HL-60/S4 treated with phorbol 12-myristate 13-acetate at 8.2 ng/mL for 4 days and 3 days (cell line): ENCODE results near the gene NPPA.
"Not testable (repeated sequence)": the region's sequence is repeated elsewhere in the genome, so short reads cannot be mapped to it uniquely, and the experiment has no call there.

Source experiments
- in situ Hi-C: fragments of 300-500 bp; cut with MboI; formaldehyde crosslinking; loops from 2 replicates; pipeline ENCODE4 v1.15.0; 2022; ENCODE audit warnings: low sequenced_read_pairs

Gene NPPA

DNA sequence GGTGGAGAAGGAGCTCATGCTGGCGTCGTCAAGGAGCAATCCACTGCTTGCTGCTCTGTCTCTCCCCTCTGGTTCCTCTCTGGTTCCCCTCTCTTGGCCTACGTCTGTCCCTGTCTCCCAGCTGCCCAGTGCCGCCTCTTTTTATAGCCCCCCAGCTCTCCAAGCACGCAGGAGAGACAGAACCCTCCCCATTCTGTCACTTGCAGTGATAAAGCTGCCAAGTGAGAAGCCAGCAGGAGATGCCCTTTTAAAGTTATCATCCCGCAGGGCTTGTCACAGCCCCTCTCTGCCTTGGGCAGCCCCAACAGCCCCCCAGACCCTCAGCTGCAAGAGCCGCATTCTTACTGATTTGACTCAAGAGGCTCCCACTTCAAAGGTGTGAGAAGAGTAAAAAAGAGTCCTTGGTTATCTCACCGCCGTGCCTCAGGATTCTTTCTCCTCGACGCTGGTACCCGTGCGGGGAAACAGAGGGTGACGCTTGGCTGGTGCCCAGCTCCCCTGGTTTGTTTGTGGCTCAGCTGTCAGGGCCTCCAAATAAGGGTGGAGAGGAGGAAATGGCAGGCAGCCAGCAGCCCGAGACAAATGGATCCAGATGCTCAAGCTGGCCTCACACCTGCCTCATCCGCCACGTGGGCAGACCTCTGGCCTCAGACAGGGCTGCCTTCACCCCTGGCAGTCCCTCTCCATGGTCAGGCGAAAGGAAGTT lies at the start of gene NPPA:
TSS of gene NPPA (minus strand) at position 117 of the 706 bp plus-strand sequence. CDS start at position 18, 99 bp downstream.
- in situ Hi-C loops = loop anchor here (25.0 kb wide), 1 partner anchor 139 kb away; the partner anchor contains the start of gene MFN2

- in situ Hi-C loops = not testable (repeated sequence)
Measured at GRCh38 chr1:11894501-11894900, 46.9 kb upstream of the NPPA start.

DNA sequence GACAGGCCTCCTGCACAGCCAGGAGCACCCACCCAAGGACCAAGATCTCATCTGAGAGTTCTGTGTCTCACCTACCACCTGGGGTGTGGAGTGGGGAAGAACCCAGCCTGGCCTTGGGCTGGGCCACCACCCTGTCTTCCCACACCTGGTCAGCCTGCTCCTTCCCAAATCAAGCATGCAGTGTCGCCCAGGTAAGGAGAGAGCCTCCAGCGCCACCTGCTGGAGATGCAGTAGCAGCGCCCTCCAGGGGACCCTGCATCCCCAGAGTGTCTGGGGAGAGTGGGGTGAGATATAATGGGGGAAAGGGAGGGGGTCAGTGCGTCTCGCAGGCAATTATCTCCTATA lies 46.3 kb upstream of the NPPA start:
- in situ Hi-C loops = no loop called here

- in situ Hi-C loops = no loop called here
Measured at GRCh38 chr1:11891433-11892186, 44.0 kb upstream of the NPPA start.

- in situ Hi-C loops = no loop called here
Measured at GRCh38 chr1:11888877-11889208, 41.3 kb upstream of the NPPA start.

- in situ Hi-C loops = no loop called here
Measured at GRCh38 chr1:11888206-11888876, 40.8 kb upstream of the NPPA start.

- in situ Hi-C loops = no loop called here
Measured at GRCh38 chr1:11887666-11888007, 40.1 kb upstream of the NPPA start.

DNA sequence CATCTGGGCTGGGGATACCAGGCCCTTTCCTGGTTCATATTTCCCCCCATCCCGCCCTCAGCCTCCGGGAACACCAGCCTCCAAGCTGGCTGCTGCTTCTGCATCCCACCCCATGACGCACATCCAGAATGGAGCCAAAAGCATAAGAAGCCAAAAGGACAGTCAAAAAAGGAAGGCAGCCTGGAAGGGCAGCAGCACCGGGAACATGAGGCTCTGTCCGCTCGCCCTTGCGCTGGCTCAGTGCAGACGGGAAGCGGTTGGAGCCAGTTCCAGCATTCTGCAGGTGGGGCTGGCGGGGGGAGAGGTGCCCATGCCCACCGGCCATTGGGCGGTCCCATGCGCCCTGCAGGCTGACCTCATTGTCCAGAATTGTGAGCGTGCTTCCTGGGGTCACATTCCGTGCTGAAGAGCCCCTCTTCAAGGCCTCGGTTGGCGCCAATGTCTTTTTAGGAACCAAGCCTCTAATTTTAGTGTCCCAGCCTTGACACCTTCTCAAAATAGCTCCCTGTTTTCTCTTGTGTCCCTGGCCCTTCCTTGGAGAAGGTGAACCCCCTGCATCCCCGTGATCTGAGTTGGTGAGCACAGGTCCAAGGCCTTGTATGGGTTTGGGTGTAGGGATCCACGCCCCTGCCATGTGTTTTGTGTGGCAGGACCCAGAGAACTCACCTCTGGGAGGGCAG lies 39.5 kb upstream of the NPPA start:
- in situ Hi-C loops = no loop called here

- in situ Hi-C loops = no loop called here
Measured at GRCh38 chr1:11885916-11886315, 38.3 kb upstream of the NPPA start.

DNA sequence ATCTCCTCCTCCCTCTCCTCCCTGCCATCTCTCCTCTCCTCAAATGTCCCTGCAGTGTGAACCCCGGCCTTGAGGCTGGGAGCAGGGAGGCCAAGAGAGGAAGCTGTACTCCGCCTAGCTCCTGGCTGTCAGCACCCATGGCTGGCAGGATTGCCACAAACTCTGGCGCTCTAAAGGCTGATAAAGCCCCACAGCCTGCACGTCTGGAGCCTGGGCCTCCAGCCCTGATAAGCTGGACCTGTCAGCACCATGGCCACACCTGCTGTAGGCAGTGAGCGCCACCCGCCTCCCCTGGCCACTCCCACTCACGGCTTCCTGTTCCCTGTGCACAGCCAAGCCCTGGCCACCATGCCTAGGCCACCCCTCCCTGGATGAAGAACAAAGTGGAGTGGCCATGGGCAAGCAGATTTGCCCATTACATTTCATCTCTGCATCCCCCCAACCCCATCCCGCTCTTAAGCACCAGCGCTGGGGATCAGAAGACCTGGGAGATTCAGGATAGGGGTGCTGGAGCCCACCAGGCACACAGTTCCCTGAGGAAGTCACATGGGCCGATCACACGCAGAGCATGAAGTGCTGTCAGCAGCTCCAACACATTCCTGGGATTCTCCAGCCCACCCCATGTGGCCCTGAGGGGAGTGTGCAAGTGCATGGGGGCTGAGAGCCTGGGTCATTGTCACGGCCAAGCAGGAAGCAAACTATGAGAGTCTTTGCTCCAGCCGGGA lies 35.4 kb upstream of the NPPA start:
- in situ Hi-C loops = no loop called here

DNA sequence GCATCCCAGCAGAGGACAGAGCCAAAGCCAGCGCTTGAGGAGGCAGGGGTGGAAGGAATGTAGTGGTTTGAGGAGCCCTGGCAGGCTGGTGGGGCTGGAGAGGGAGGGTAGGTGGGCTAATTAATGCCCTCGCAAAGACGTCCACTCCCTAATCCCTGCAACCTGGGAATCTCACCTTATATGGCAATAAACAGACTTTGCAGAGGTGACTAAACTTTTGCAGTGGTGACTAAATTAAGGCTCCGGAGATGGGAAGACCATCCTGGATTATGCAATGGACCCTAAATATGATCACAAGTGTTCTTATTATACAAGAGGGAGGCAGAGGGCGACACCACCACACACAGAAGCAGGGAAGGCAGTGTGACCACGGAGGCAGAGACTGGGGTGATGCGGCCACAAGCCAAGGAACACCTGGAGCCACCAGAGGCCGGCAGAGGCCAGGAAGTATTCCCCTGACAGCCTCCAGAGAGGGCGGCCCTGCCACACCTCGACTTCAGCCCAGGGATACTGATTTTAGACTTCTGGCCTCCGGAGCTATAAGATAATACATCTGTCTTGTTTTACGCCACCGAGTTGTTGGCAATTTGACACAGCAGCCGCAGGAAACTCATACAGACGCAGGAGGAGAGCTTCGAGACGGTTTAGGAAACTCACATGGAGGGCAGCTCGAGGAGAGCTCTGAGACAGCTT lies 34.3 kb upstream of the NPPA start:
- in situ Hi-C loops = no loop called here

DNA sequence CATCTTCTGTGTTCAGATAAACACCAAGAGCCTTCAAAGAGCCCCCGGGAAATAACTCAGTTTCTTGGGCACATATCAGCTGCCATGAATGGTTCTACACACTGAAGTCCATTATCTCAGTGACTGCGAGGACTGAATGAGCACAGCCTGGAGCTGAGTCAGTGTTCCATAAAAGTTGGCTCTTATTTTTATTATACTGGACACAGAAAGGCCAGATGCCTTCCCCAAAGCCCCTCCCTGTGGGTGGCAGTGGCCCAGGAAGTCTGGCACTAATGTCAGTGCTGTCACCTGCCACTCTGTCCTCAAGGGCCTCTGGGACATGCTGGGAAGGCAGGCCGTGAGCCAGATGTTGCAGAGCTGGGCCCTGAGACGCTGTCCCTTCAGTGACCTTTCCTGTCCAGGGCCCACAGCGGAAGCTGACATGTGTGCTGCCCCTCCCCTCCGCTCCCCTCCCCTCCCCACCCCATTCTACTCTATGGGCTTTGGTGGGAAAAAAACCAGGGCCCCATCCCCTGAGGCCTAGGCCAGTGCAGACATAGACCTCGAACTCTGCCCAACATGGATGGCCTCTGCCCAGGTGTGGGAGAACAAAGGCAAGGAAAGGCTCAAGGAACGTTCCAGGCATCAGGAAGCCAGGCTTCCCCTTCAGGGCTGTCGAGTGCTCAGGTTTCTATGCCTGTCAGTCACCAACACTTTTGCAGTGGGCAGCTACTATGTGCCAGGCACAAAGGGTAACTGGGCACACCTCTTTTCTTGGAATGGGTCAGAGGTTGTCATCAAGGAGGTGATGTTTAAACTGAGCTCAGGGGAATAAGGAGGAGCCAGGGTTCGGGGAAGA lies 33.5 kb upstream of the NPPA start:
- in situ Hi-C loops = no loop called here

DNA sequence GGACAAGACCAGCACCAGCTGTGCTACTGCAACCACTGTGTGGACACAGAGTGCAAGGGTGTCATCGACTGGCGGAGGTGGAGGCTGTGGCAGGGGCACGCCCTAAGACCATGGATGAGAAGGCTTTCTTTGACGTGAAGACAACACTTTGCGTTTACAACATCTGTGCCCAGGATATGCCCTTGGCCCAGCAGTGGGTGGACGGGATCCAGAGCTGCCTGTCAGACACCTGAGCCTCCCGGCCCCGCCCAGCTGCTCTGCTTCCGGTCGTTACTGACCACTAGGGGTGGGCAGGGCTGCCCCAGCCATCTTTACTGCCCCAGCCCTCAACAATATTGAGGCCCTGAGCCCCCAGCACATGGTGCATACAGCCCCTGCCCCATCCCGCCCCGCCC lies 32.6 kb upstream of the NPPA start:
- in situ Hi-C loops = no loop called here

DNA sequence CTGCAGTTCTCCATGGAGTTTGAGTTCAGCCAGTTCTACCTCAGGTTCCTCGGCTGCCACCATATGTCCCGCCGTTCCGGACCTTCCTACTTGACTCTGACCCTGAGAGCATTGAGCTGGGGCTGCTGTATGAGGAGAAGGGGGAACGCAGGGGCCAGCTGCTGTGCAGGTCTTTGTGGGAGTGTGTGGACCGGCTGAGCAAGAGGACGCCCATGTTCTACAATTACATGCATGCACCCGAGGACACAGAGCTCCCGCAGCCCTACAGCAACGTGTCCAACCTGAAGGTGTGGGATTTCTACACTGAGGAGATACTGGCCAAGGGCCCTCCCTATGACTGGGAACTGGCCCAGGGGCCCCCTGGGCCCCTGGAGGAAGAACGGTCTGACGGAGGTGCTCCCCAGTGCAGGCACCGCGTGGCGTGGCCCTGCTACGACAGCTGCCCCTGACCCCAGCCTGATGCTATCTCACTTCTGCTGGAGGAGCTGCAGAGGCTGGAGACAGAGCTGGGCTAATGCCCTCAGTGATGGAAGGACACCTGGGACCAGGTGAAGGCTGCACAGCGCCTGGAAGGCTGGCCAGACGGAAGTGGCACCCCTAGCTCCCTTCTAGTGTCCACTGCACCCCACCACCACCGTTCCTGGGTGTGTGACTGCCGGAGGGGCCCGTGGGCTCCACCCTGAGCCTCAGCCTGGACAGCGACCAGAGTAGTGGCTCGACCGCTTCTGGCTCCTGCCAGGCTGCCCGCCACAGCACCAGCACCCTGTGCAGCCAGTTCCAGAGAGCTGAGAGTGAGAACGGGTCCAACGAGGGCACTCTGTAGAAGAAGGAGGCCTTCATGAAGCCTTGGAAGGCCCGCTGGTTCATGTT lies 32.0 kb upstream of the NPPA start:
- in situ Hi-C loops = no loop called here

DNA sequence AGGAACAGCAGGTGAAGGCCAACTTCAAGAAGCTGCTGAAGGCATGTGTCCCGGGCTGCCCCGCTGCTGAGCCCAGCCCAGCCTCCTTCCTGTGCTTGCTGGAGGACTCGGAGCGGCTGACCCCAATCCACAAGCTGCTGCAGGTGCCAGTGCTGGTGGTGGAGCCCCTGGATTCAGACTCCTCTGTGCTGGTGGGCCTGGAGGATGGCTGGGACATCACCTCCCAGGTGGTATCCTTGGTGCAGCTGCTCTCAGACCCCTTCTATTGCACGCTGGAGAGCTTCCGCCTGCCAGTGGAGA lies 31.3 kb upstream of the NPPA start:
- in situ Hi-C loops = no loop called here

DNA sequence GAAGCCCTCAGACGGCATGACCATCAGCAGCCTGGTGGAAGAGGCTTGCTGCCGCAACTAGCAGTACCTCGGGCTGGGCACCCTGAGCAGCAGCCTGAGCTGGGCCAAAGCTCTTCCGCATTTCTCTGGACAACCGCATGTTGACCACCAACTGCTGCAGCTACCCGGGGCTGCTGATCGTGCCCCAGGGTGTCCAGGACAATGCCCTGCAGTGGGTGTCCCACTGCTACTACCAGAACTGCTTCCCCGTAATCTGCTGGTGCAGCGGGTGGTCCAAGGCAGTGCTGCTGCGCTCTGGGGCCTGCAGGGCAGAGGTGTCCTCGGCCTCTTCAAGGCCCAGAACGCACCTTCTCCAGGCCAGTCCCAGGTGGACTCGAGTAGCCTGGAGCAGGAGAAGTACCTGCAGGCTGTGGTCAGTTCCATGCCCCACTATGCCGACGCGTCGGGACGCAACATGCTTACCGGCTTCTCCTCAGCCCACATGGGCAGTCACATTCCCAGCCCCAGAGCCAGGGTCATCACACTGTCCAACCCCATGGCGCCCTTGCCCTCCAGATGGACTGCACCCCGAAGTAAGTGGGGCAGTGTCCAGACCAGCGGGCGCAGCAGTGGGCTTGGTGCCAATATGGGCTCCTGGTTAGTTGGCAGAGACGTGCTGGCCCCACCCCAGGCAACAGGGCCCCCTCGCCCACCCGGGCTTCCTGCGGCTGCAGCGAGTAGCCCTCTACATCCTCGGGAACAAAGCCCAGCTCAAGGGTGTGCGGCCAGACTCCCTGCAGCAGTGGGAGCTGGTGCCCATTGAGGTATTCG lies 30.7 kb upstream of the NPPA start:
- in situ Hi-C loops = no loop called here

- in situ Hi-C loops = no loop called here
Measured at GRCh38 chr1:11877074-11877473, 29.5 kb upstream of the NPPA start.

GRCh38 chr1:11875094-11875493 lies 27.5 kb upstream of the NPPA start:
- in situ Hi-C loops = no loop called here
